SK-N-SH treated with all-trans-retinoic acid at 6 μM for 48 hours (cell line): ENCODE data around the gene RERE.

Experiments used
- PATZ1 ChIP-seq: fragments of 250-450 bp; sonication (Bioruptor Pico); IDR thresholded peaks from 2 replicates; pipeline ENCODE4 v1.8.0; 2020; ENCODE audit warnings: mild to moderate bottlenecking, moderate library complexity, borderline replicate concordance
- SNAI2 ChIP-seq: fragments of 250-450 bp; sonication (Bioruptor Pico); IDR thresholded peaks from 2 replicates; pipeline ENCODE4 v1.5.0; 2020; ENCODE audit warnings: mild to moderate bottlenecking, moderate library complexity
- ZNF70 ChIP-seq: fragments of 450-650 bp; formaldehyde crosslinking; IDR thresholded peaks from 2 replicates; pipeline ENCODE4 v1.5.0; 2020; ENCODE audit warnings: mild to moderate bottlenecking, moderate library complexity

GRCh38 chr1:8406011-8406410, 411.4 kb downstream of the RERE start:
- TF ChIP-seq ZNF70 (no peak), PATZ1 (CRISPR knock-in tag) (no peak), SNAI2 (CRISPR knock-in tag) (no peak)
